Heart right ventricle (tissue), 16 donors: ENCODE results near the gene ABHD11. TPM values are rescaled to one million over a fixed set of nuclear protein-coding genes. Genes with fewer than 3 reads are reported as not detected.

Experiments
- ATAC-seq, 8 donors: fragments of 200-7000 bp; cut with Tn5 transposase; one replicate each; pipeline ENCODE4 v1.9.1; 2020; ENCODE audit warnings: mild to moderate bottlenecking in 8 of 8, moderate library complexity in 8 of 8, moderate number of reproducible peaks in 1 of 8
- DNase-seq, 2 donors: peaks; one replicate each; pipeline ENCODE4 v3.0.0-alpha.2; 2020
- H3K27ac ChIP-seq, 10 donors: fragments of 200-600 bp; sonication (generic) in 2 of 10; one replicate each; pipeline versions ENCODE4 v1.5.0 to v1.8.0; 2020 to 2022; ENCODE audit warnings: mild to moderate bottlenecking in 3 of 10
- H3K27me3 ChIP-seq, 7 donors: fragments of 200-600 bp; one replicate each; pipeline ENCODE4 v1.8.0; 2021 to 2022; ENCODE audit warnings: mild to moderate bottlenecking in 2 of 7
- H3K36me3 ChIP-seq, 9 donors: fragments of 200-600 bp; sonication (generic) in 1 of 9; one replicate each; pipeline versions ENCODE4 v1.5.0 to v1.8.0; 2020 to 2022; ENCODE audit warnings: mild to moderate bottlenecking in 2 of 9
- H3K4me1 ChIP-seq, 9 donors: fragments of 200-600 bp; sonication (generic) in 1 of 9; one replicate each; pipeline versions ENCODE4 v1.5.0 to v1.8.0; 2020 to 2022; ENCODE audit warnings: mild to moderate bottlenecking in 4 of 9
- H3K4me3 ChIP-seq, 10 donors: fragments of 200-600 bp; sonication (generic) in 2 of 10; one replicate each; pipeline versions ENCODE4 v1.5.0 to v1.8.0; 2020 to 2022; ENCODE audit warnings: mild to moderate bottlenecking in 7 of 10, moderate library complexity in 2 of 10
- H3K9me3 ChIP-seq, 11 donors: fragments of 200-600 bp in 10 of 11; sonication (generic) in 2 of 11; one replicate each; pipeline versions ENCODE4 v1.5.0 to v1.8.0; 2013 to 2022; ENCODE audit warnings: mild to moderate bottlenecking in 2 of 11, control low read depth in 1 of 11, moderate library complexity in 1 of 11
- CTCF ChIP-seq, 9 donors: fragments of 200-600 bp; sonication (generic) in 2 of 9; IDR thresholded peaks; one replicate each; pipeline versions ENCODE4 v1.5.0 to v1.8.0; 2021 to 2022; ENCODE audit warnings: antibody characterized with exemption in 9 of 9, mild to moderate bottlenecking in 5 of 9, moderate library complexity in 1 of 9
- WGBS, 2 donors: extraction: QIAGEN DNeasy Blood & Tissue Kit; methylation state at CpG; one replicate each; pipeline ENCODE4 v1.1.7; 2013; ENCODE audit warnings: inconsistent platforms in 1 of 2; 5-methylcytosine and 5-hydroxymethylcytosine counted together
- intact Hi-C, 10 donors: fragments of 100-400 bp; cut with DNase I; formaldehyde crosslinking; loops; one replicate each; pipeline versions ENCODE4 v1.11.1 to v1.14.2; 2022
- polyA plus RNA-seq, 2 donors: library from polyadenylated mRNA; stranded (reverse); fragments of 200-250 nt; gene quantifications; one replicate each; pipeline ENCODE4 v1.2.3, GENCODE V29; 2013
- total RNA-seq, 10 donors: library from RNA; stranded (reverse); fragmentation: NEBNext Ultra II Directional in 3 of 10; extraction: Animal tissue kit (Norgen Biotek cat#: 25700) in 3 of 10; gene quantifications; one replicate each; pipeline versions ENCODE4 v1.2.1 to v1.2.4, GENCODE V29; 2021 to 2023
- donor health status: Arrhythmogenic right ventricular cardiomyopathy.
- donor health status: ischemic (EF 13 %, LVEDD 7.1; RV severe dilation, severe dysfunction).
- donor health status: healthy with polysubstance abuse.
- donor health status: DM: no; HTN: yes; CAD: no.
- donor health status: DM: no; HTN: no; CAD: no.
- donor health status: ischemic (EF 25% LVEDD 6.9; RV normal size, moderate dysfunction).
- donor health status: ischemic (EF 25% LVEDD 5.7; RV mildly dilated, moderate dysfunction).
- donor health status: healthy.
- donor health status: DM: yes; HTN: yes; CAD: no.
- donor health status: Ischemic cardiomyopathy.
- donor health status: ischemic (EF 35%, LVEDD 5.7; RV mildly dilated, moderate dysfunction).
- donor health status: nonischemic (EF 11% LVEDD 7.7; RV severe dilation, severe dysfunction).
- donor health status: DM: yes; HTN: yes; CAD: no.
- donor health status: PGD.
- donor health status: ischemic (EF 29% LVEDD 5.4; RV normal size, mild dysfunction).
- donor health status: nonischemic (EF 23%, LVEDD 6.1; RV moderate dilation, normal function).

Gene ABHD11
- total and polyA plus RNA-seq, 12 donors: 20.0 to 36.8 (median 29.6) TPM

DNA sequence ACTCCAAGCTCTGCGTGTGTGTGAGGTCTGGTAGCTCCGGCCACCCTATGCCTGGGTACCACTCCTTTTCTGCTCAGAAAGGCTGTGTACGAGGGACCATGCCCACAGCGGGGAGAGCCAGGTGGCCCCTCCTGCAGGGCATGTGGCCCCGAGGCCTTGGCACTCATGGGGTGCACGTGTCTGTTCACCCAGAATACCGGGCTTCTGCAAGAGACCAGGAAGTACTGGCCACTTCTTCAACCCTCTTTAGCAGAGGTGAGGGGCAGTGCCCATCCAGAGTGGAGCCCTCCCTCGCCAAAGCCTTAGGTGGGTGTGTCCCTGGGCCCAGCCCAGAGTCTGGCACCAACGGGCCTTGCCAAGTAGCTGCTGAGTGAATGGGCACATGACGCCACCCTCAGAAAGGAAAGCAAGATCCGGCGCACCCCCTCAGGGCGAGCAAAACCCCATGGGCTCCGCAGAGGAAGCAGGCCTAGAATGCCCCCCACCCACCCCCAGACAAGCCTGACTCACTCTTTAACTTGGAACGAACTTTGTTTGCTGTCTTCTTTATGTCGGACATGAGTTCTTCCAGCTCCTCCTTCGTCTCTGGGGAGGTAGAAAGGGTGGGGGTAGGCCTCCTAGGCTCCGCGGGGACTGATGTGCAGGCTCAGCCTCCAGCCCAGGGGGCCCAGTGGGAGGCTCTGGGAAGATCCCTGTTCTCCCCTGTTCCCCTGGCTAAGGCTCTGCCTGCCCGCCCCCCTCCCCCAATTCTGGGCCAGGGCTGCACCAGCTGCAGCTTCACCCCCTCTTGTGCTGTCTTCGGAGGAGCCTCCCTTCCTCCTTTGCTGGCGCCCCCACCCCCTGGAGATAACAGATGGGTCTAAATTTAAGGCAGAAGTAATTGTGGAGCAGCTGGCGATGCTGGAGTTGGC lies 33.7 kb downstream of the ABHD11 start:
- intact Hi-C loops: no loop called here
- Histone ChIP-seq H3K4me3 (no peak overlapping the region), H3K27ac (no peak overlapping the region), H3K4me1 (peaks cover 0 to 6% (median 0%) of the 10 kb centered on the region in 9 donors), H3K27me3 (no peaks in the 10 kb centered on the region), H3K36me3 (peaks cover 0 to 20% (median 0%) of the 10 kb centered on the region in 9 donors), H3K9me3 (no peaks in the 10 kb centered on the region)
- ATAC-seq (no peak), DNase-seq (no peak)
- WGBS, 2 donors: 84 to 87% methylated on average over 23 of the region's 23 CpGs
- no peak for TF ChIP-seq CTCF (IDR thresholded peaks at IDR 0.05)

DNA sequence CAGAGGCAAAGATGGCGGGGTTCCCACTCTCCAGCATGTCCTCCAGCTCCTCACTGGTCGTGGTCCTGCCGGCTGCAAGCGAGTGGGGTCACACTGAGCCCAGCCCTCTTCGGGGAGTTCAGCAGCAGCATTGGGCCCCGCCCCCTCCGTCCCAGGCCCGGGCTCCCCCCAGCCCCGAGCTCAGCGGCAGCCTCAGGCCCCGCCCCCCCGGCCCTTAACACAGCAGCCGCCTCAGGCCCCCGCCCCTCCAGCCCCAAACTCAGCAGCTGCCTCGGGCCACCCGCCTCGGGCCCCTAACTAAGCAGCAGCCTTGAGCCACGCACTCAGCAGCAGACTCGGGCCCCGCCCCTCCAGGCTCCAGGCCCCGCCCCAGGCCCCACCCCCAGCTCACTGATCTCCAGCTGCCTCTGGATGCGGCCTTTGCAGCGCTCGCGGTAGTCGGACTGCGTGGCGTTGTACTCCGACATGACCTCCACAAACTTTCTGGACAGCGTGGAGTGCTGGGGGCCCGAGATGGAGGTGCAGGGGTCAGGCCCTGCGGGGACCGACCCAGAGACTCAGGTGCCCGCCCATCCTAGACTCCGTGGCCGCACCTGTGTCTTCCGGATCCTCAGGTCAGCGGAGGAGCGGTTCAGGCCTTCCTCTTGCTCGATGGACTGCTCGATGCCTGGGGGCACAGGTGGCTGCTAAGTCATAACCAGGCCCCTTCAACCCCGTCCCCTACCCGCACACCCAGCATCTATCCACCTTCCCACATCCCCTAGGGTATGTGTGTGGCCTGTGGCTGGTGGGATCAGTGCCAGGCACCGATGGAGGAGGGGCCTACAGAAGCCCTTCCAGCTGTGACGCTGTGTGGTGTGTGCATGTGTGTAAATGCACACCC lies 34.6 kb downstream of the ABHD11 start:
- no peak overlapping the region for H3K27ac ChIP-seq
- H3K36me3 ChIP-seq: peaks cover 0 to 29% (median 0%) of the 10 kb centered on the region in 9 donors
- TF ChIP-seq CTCF (IDR thresholded peaks at IDR 0.05): no peak
- ATAC-seq (peak in 7 of 8 donors; percentile 43 to 68 (median 53)), DNase-seq (peak in 1 of 2 donors; percentile 46)
- 34 to 35% methylated on average over 43 to 44 of the region's 45 CpGs for WGBS, 2 donors
- H3K27me3 ChIP-seq: no peaks in the 10 kb centered on the region
- intact Hi-C loops: no loop called here
- H3K4me1 ChIP-seq: peaks cover 0 to 6% (median 0%) of the 10 kb centered on the region in 9 donors
- H3K9me3 ChIP-seq: no peaks in the 10 kb centered on the region
- peak overlapping the region in 4 of 10 donors; percentile 17 to 23 (median 21) for H3K4me3 ChIP-seq

DNA sequence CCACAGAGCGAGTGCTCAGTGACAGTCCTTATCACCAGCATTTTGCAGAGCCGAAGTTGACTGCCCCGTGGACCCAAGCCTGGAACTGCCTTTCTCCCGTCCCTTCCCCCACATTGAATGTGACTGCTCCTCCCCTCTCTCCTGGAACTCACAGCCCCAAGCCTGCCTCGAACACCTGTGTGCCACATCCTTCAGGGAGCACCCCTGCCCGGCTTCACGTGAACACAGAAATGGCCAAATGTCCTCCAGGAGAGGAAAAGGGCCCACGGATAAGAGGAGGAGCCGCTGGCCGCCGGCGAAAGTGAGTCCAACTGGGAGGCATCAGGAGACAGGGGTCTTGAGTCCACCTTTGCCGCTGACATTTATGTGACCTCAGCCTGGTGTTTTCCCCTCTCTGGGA lies 35.4 kb downstream of the ABHD11 start:
- peaks cover 0 to 37% (median 4%) of the 10 kb centered on the region in 9 donors for H3K36me3 ChIP-seq
- DNase-seq (no peak), ATAC-seq (no peak)
- H3K4me1 ChIP-seq: peaks cover 0 to 6% (median 0%) of the 10 kb centered on the region in 9 donors
- H3K27me3 ChIP-seq: no peaks in the 10 kb centered on the region
- WGBS, 2 donors: 72 to 81% methylated on average over 13 of the region's 13 CpGs
- no peaks in the 10 kb centered on the region for H3K9me3 ChIP-seq
- H3K27ac ChIP-seq: no peak overlapping the region
- no peak for TF ChIP-seq CTCF (IDR thresholded peaks at IDR 0.05)
- peak overlapping the region in 1 of 10 donors; percentile 22 for H3K4me3 ChIP-seq
- intact Hi-C loops: no loop called here

DNA sequence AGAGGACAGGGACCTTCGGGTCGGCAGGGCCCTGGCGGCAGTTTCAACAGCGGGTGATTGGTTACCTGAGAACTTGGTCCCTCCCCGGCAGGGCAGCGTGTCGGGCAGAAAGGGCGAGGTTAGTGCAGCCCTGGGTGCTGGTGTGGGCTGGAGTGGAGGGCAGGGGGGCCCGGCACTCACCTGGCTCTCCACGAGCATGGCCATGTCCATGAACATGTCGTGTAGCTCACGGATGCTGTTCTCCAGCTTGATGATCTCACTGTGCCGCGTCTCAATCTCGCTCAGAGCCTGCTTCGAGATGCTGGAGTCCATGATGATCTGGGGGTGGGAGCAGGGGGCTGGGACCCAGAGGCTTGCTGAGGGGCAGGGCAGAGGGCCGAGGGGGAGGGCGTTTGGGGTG lies 35.9 kb downstream of the ABHD11 start:
- no peak for ATAC-seq
- 93% methylated on average over 18 of the region's 18 CpGs for WGBS, 2 donors
- no peak for TF ChIP-seq CTCF (IDR thresholded peaks at IDR 0.05)
- Histone ChIP-seq H3K36me3 (peaks cover 0 to 42% (median 6%) of the 10 kb centered on the region in 9 donors), H3K4me3 (no peak overlapping the region), H3K4me1 (peaks cover 0 to 6% (median 0%) of the 10 kb centered on the region in 9 donors), H3K27me3 (no peaks in the 10 kb centered on the region), H3K27ac (no peak overlapping the region), H3K9me3 (no peaks in the 10 kb centered on the region)
- no peak for DNase-seq
- intact Hi-C loops: no loop called here
